GM18520 (cell line): Measurements from ENCODE around the gene DDX5.

Experiments
- ATAC-seq: cut with Tn5 transposase; IDR thresholded peaks from one replicate; pipeline ENCODE4 v1.9.1; 2021; ENCODE audit not compliant: unreplicated experiment

Gene DDX5

DNA sequence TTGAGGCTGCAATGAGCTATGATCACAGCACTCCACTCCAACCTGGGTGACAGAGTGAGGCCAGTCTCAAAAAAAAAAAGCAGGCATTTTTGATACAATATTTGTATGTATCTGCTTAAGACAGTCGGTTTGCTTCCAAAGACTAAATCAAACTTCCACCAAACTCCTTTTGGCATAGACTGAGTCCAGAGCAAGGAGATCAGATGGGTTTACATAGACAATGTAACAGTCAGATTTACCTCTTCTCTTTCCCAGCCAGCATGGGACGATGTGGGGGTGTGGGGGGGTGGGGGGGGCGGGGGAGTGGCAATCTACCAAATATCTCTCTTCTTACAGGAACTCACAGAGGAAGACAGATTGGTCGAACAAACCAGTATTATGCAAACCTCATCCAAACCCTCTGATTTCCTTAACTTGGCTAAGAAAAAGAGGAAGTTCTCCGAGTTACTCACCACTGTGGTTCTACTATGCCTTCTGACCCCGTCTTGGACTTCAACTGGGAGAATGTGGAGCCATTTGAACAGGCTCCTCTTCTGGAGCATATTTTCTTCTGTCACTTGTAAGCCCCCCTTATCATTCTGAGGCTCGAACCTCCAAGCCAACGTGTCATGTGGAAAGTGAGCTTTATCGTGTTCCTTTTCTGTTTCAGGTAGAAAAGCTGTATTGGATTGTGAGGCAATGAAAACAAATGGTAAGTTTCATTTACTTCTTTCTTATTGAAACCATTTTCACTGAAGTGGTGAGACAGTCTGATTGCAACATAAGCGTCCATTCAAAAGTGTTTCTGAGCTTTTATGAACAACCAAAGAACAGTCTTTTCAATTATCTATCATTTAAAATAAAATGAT, 57.2 kb downstream of the DDX5 start, which contains the start of gene MILR1:
MILR1 (plus strand) TSS at position 451 of the 848 bp plus-strand sequence; CDS start at position 505, 54 bp downstream.
- no peak for ATAC-seq
